HG03064 (cell line): ENCODE results near the gene DAPP1.

Experiments
- ATAC-seq: cut with Tn5 transposase; IDR thresholded peaks from one replicate; pipeline ENCODE4 v1.9.1; 2021; ENCODE audit warnings: low read depth; ENCODE audit not compliant: unreplicated experiment

Gene DAPP1

GRCh38 chr4:99893839-99894160 lies 77.2 kb downstream of the DAPP1 start:
- ATAC-seq, result no peak

DNA sequence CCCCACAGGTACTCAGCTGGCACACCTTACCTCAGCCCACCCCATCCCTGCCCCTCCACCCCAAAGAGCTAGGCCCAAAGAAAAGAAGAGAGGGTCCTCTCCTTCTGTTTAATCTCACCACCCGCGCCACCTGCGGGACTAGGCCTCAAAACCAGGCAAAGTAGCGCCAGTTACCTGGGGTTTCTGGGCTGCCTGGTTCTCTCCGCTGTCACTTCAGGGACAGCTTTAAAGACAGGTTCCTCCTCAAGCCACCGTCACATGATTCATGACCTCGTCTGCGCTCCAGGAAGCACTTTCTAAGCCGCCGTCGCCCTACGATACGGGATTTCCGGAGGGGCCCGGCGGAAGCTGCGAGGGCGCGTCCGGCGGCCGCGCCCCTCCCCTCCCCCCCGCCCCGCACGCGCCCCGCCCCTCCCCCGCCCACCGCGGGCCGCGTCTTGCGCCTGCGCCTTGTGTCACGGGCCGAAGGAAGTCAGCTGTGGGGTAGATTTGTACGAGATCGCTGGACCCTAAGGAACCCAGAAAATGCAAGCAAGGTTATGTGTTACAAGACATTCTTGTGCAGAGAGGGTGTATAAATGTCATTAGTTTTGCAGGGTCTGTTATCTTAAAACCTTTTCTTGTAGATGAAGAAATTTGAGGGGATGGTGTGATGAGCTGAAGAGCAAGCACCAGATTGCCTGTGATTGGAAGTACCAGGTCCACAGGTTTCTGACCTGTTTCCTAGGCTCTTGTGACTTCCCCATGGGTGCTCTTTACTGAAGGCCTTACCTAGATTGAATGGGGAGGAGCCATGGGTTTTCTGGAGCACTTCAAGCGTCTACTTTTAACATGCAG lies 77.8 kb downstream of the DAPP1 start, which contains the start of gene LAMTOR3:
Gene LAMTOR3, minus strand, starts transcription at position 267 of the 837 bp plus-strand sequence. CDS start 464 bp downstream, outside the sequence.
- ATAC-seq, result peak; percentile 99

DNA sequence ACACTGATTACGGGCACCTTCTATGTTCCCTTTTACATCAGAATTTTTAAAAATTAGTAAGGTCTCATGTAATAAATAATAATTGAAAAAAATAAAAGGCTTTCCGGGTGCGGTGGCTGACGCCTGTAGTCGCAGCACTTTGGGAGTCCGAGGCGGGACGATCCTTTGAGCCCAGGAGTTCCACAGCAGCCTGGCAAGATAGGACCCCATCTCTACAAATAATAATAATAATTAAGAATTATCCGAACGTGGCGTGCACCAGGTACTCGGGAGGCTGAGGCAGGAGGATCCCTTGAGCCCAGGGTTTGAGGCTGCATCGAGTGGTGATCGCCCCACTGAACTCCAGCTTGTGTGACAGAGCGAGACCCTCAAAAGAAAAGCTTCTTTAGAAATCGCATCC lies 78.4 kb downstream of the DAPP1 start:
- no peak for ATAC-seq

- ATAC-seq, result no peak
Measured at GRCh38 chr4:99915449-99915848, 98.8 kb downstream of the DAPP1 start.

DNA sequence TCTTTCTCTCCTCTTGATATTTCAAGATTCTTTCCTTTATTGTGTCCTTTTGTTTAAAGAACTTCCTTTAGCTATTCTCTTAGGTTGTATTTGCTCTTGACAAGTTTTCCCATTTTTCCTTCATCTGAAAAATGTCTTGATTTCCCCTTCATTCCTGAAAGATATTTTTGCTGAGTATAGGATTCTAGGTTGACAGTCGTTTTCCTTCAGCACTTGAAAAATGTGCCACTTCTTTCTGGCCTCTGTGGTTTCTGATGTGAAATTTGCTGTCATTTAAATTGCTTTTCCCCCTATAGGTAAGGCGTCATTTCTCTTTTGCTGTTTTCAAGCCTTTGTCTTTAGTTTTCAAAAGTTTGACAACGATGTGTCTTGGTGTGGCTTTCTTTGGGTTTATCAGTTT lies 100.9 kb downstream of the DAPP1 start:
- no peak for ATAC-seq

DNA sequence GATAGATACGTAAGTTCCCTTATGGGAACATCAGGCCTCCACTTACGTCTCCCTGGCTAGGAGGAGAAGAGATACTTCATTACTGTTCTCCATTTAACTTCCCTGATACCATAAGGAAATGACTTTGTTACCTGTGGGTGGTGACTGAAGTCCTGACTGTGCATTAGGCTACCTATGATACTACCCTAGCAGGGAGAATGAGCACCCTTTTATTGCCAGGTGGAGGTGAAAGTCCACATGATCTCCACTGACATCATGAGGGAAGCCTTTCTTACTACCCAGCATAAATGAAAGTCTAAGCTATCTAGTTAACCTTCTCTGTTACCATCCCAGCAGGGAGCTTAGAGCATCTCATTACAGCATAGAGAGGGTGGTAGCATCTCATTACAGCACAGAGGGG lies 102.0 kb downstream of the DAPP1 start:
- no peak for ATAC-seq
